KOPT-K1 (cell line): Measurements from ENCODE around the gene MELK.
"Not testable (repeated sequence)": the region's sequence is repeated elsewhere in the genome, so short reads cannot be mapped to it uniquely, and the experiment has no call there.

Experiments used
- H3K27ac ChIP-seq: fragments of 200-600 bp; sonication (generic); 2 replicates; pipeline ENCODE4 v1.5.1; 2016; ENCODE audit warnings: antibody characterized with exemption, mild to moderate bottlenecking, low read depth, low read length; ENCODE audit not compliant: poor library complexity, severe bottlenecking
- H3K36me3 ChIP-seq: fragments of 200-600 bp; sonication (generic); 2 replicates; pipeline ENCODE4 v1.5.1; 2017; ENCODE audit warnings: antibody characterized with exemption, mild to moderate bottlenecking, low read length, moderate library complexity; ENCODE audit not compliant: insufficient read depth
- H3K9me3 ChIP-seq: fragments of 200-600 bp; sonication (generic); 2 replicates; pipeline ENCODE4 v1.5.1; 2017; ENCODE audit warnings: antibody characterized with exemption, low read length, mild to moderate bottlenecking; ENCODE audit not compliant: insufficient read depth, poor library complexity, severe bottlenecking

Gene MELK

DNA sequence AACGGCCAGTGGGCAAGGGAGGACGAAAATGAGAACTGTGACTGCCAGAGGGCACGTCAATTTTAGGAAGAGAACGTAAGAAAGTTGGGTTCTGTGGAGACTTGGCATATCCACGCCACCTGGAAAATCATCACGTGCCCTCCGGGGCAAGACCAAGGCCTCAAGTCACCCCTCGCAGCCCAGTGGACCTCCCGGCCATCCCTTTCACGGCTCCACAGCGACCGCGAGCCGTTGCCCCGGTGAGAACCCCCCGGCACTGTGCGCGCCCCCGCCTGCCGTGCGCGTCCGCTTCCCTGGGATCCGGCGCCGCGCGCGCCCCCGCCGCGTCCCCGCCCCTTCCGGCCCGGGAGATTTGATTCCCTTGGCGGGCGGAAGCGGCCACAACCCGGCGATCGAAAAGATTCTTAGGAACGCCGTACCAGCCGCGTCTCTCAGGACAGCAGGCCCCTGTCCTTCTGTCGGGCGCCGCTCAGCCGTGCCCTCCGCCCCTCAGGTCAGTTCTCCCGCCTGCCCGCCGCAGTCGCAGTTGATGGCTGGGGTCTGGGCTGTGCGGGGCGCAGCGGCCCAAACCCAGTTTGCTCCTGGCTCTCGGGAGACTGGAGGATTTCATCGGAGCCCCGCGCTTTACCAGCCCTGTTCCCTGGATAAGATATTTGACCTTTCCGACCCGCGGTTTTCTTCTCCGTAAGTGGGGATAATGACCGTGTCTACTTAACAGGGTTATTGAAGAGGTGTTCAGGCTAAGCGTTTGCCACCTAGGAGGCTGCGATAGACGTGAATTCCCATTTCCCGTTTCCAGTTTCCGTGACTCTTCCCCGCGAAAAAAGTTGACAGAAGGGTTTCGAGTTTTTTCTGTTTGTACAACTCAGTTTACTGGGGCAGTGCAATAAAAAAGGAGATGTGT is at the start of gene MELK:
Gene MELK (plus strand): TSS at position 381 of the 904 bp plus-strand sequence. CDS start 8,787 bp downstream, outside the sequence.
- Histone ChIP-seq H3K27ac (peak within 1 kb of the TSS; percentile 88), H3K9me3 (no peaks in the 10 kb centered on the region), H3K36me3 (peaks cover 32% of the 10 kb centered on the region)

DNA sequence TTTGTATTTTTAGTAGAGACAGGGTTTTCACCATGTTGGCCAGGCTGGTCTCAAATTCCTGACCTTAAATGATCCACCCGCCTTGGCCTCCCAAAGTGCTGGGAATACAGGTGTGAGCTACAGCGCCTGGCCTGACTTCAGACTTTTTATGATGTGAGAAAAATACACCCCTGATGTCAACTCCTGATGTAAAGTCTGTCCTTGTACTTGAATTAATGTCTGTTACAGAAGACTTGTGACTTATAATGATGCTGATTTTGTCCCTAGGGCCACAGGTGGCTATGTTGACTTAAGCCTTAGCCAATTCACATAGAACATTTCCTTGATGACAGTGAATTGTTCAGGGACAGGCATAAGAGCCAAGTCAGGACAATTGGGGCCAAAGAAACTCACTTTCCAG is 42.5 kb upstream of the MELK start:
- Histone ChIP-seq H3K27ac (no peak overlapping the region), H3K9me3 (no peaks in the 10 kb centered on the region), H3K36me3 (no peaks in the 10 kb centered on the region)

DNA sequence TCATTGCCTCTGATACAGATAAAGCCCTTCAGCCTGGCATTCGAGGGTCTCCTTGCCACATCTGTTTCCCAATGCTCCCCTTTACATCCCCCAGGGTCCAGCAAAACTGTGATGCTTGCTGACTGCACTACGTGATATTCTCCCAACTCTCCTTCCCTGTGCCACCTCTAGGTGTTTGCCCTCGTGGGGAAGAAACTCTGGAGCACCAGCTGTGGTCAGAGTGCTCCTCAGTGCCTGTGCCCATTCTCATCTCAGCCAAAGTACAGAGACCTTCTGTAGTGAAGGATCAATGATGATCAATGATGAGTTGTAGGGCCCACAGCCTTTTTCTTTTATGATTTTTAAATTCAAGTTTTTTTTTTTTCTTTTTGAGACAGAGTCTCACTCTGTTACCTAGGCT is 40.3 kb upstream of the MELK start:
- Histone ChIP-seq H3K36me3 (no peaks in the 10 kb centered on the region), H3K9me3 (no peaks in the 10 kb centered on the region), H3K27ac (no peak overlapping the region)

- H3K27ac ChIP-seq, H3K36me3 ChIP-seq, H3K9me3 ChIP-seq: not testable (repeated sequence)
Observed at GRCh38 chr9:36533726-36534125, 39.0 kb upstream of the MELK start.

DNA sequence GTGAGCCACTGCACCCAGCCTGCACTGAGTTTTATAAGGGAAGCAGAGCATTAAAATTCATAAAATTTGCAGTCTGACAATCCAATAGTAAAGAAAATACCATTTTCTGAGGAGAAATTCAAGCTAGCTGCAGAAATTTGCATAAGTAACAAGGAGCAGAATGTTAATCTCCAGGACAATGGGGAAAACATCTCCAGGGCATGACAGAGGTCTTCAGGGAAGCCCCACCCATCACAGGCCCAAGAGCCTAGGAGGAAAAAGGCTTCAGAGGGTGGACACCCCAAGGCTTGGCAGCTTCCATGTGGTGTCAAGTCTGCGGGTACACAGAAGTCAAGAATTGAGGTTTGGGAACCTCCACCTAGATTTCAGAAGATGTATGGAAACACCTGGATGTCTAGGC is 37.6 kb upstream of the MELK start:
- Histone ChIP-seq H3K9me3 (no peaks in the 10 kb centered on the region), H3K36me3 (no peaks in the 10 kb centered on the region), H3K27ac (no peak overlapping the region)

GRCh38 chr9:36537861-36538260 is 34.8 kb upstream of the MELK start:
- H3K27ac ChIP-seq, result no peak overlapping the region
- no peaks in the 10 kb centered on the region for H3K36me3 ChIP-seq
- H3K9me3 ChIP-seq, result no peaks in the 10 kb centered on the region

DNA sequence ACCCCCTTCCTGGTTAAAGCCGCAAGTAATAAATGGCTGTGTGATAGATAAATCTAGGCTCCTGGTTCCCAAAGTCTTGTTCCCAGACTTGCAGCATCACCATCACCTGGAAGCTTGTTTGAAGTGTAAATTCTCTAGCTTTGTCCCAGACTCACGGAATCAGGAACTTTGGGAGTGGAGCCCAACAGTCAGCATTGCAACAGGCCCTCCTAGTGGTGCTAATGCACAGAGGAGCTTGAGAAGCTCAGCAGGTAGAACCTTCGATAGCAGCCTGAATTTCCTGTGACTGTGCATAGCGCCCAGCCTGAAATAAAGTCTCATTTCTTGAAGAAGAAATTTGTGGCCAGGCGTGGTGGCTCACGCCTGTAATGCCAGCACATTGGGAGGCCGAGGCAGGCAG is 30.3 kb upstream of the MELK start:
- Histone ChIP-seq H3K27ac (no peak overlapping the region), H3K9me3 (no peaks in the 10 kb centered on the region), H3K36me3 (no peaks in the 10 kb centered on the region)

GRCh38 chr9:36543916-36544315 is 28.8 kb upstream of the MELK start:
- H3K36me3 ChIP-seq, result no peaks in the 10 kb centered on the region
- H3K27ac ChIP-seq, result no peak overlapping the region
- H3K9me3 ChIP-seq, result no peaks in the 10 kb centered on the region

DNA sequence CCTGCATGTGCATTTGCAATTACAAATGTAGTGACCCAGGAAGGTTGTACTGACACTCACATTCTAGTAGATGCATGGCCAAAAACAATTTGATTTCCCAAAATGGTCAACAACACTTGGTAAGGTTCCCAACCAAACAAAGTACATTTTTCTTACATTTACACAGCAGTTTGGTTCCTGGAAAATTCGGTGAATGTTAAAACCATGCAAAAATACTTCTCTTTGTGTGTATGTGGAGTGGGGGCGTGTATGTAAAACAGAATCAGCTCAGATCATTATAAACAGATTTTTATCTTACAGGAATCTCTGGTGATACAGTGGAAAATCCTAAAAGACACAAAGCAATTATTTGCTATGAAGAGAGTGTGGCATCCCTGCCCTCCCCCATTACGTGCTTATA is 25.1 kb upstream of the MELK start:
- Histone ChIP-seq H3K36me3 (no peaks in the 10 kb centered on the region), H3K27ac (no peak overlapping the region), H3K9me3 (no peaks in the 10 kb centered on the region)

DNA sequence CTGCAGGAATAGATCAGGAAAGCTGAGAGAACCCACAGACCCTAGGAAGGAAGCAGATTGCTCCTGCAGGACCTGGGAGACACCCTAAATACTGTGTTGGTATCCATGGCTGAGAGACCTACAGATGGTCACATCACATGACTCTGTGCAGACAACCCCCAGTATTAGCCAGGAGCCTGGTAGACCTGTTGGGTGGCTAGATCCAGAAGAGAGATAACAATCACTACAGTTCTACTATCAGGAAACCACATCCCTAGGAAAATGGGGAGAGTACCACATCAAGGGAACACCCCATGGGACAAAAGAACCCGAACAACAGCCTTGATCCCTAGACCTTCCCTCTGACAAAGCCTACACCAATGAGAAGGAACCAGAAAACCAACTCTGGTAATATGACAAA is 24.2 kb upstream of the MELK start:
- no peaks in the 10 kb centered on the region for H3K36me3 ChIP-seq
- H3K9me3 ChIP-seq, result no peaks in the 10 kb centered on the region
- no peak overlapping the region for H3K27ac ChIP-seq

- no peaks in the 10 kb centered on the region for H3K36me3 ChIP-seq
- no peaks in the 10 kb centered on the region for H3K9me3 ChIP-seq
- H3K27ac ChIP-seq, result no peak overlapping the region
Observed at GRCh38 chr9:36550135-36550534, 22.6 kb upstream of the MELK start.

GRCh38 chr9:36550631-36551098 is 22.0 kb upstream of the MELK start:
- not testable (repeated sequence) for H3K36me3 ChIP-seq, H3K27ac ChIP-seq, H3K9me3 ChIP-seq

DNA sequence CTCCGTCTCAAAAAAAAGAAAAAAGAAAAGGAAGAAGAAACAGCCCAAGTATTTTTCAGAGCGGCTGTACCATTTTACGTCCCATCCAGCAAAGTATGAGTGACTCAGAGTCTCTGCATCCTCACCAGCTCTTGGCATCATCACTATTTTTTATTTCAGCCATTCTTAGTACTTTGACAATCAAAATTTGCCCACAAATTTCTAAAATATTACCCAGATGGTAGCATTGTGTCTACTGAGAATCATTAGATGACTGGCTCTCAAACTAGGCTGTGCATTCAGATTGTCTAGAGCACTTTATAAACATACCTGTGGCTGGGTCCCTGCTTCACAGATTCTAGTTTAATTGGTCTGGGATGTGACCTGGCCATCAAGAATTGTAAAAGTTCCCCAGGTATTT is 21.6 kb upstream of the MELK start:
- Histone ChIP-seq H3K36me3 (no peaks in the 10 kb centered on the region), H3K27ac (no peak overlapping the region), H3K9me3 (no peaks in the 10 kb centered on the region)

DNA sequence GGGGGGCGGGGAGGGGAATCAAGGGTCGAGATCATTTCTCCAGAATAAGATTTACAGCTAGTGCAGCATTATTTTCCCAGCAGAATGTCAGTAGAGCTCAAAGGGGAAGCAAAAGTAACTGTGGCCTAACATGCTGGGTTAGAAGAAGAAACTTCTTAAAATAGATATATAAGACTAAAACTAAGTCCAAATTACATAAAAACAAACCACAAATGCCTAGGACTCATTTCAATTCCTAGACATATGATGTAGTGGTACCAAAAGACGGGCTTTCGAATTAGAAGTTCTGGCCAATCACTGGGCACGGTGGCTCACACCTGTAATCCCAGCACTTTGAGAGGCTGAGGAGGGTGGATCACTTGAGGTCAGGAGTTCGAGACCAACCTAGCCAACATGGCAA is 20.8 kb upstream of the MELK start:
- Histone ChIP-seq H3K36me3 (no peaks in the 10 kb centered on the region), H3K27ac (no peak overlapping the region), H3K9me3 (no peaks in the 10 kb centered on the region)

GRCh38 chr9:36559036-36559695 is 13.5 kb upstream of the MELK start:
- Histone ChIP-seq H3K9me3 (no peaks in the 10 kb centered on the region), H3K27ac (no peak overlapping the region), H3K36me3 (no peaks in the 10 kb centered on the region)

DNA sequence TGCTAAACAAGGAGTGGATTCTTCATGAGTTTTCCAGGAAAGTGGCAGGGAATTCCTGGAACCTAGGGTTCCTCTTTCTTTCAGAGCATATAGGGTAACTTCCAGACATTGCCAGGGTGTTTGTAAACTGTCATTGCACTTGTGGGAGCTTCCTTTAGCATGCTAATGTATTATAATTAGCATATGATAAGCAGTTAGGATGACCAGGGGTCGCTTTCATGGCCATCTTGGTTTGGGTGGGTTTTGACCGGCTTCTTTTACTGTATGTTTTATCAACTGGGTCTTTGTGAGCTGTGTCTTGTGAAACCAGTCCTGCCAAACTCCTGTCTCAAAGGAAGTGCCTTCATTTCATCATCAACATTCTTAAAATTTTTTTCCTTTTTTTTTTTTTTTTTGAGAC is 11.9 kb upstream of the MELK start:
- no peak overlapping the region for H3K27ac ChIP-seq
- no peaks in the 10 kb centered on the region for H3K9me3 ChIP-seq
- no peaks in the 10 kb centered on the region for H3K36me3 ChIP-seq
